ENCODE measurements around the gene TEKT2. TPM values are rescaled to one million over a fixed set of nuclear protein-coding genes. Genes with fewer than 3 reads are reported as not detected.

TEKT2 gene
- total RNA-seq, 1 experiment from 2014 or later: 0.20 TPM

DNA sequence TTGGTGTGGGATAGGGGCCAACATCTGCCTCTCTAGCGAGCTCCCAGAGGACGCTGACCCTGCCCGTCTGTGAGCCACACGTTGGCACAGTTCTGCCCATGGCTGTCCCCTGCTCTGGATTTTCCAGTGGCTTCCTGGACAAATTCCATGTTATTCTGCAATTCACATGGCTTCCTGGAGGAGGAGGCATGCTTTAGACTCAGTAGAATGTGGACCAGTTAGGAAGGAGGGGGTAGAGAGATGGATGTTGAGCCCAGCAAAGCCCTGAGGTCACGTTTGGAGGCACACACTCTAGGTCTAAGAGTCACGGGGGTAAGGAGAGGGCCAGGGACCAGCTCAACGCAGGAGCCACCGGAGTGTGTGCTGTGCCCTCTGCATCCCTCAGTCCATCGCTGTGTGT, 28.9 kb downstream of the TEKT2 start:
- H3K4me1 ChIP-seq (ENCODE audit: insufficient read depth, low read length): no peaks in the 10 kb centered on the region
- H3K4me3 Mint-ChIP-seq: no peak overlapping the region

More for the DNA sequence above, 28.9 kb downstream of the TEKT2 start:
- Histone ChIP-seq H4K20me1 (ENCODE audit: control insufficient read depth, insufficient read depth, insufficient read length) (no peaks in the 10 kb centered on the region), H2AK5ac (ENCODE audit: insufficient read length, low read length) (no peak overlapping the region), H2AFZ (ENCODE audit: low read length) (no peak overlapping the region), H3K79me1 (ENCODE audit: insufficient read depth, low read depth, low read length, poor library complexity, severe bottlenecking) (no peaks in the 10 kb centered on the region), H3K56ac (ENCODE audit: insufficient read length, low read depth, low read length) (no peak overlapping the region), H4K8ac (replicated peaks; ENCODE audit: insufficient read length, low read depth, low read length) (no peak overlapping the region), H2BK5ac (ENCODE audit: insufficient read length, low read length) (no peak overlapping the region), H2BK15ac (ENCODE audit: low read depth, low read length) (no peak overlapping the region), H2BK120ac (ENCODE audit: low read depth, low read length, poor library complexity, severe bottlenecking) (no peak overlapping the region), H3K18ac (ENCODE audit: insufficient read length, low read depth, low read length) (no peak overlapping the region), H3K9me3 (ENCODE audit: control insufficient read depth, low read depth, low read length) (no peaks in the 10 kb centered on the region), H3K9ac (ENCODE audit: extremely low read depth, insufficient read length, low read length) (no peak overlapping the region), H2BK12ac (ENCODE audit: insufficient read length, low read depth, low read length) (no peak overlapping the region), H3K79me2 (ENCODE audit: insufficient read depth, low read length) (no peaks in the 10 kb centered on the region), H3K27ac (ENCODE audit: insufficient read length, low read depth, low read length) (no peak overlapping the region), H3K23ac (ENCODE audit: insufficient read length, low read depth, low read length) (no peak overlapping the region), H4K5ac (ENCODE audit: insufficient read length, low read depth, low read length) (no peak overlapping the region), H3K14ac (ENCODE audit: insufficient read depth, low read length) (no peak overlapping the region), H3K23me2 (ENCODE audit: insufficient read length, low read depth, low read length, poor library complexity, severe bottlenecking) (no peaks in the 10 kb centered on the region), H2BK20ac (ENCODE audit: low read depth, low read length, poor library complexity, severe bottlenecking) (no peak overlapping the region), H3K27me3 (ENCODE audit: insufficient read depth, low read length) (no peaks in the 10 kb centered on the region), H3T11ph (ENCODE audit: low read length) (no peak overlapping the region), H3K4me2 (ENCODE audit: insufficient read depth, insufficient read length, low read length) (no peak overlapping the region), H4K91ac (ENCODE audit: insufficient read length, low read depth, low read length) (no peak overlapping the region), H3K4ac (ENCODE audit: low read depth, low read length) (no peak overlapping the region)
- no peaks in the 10 kb centered on the region for H3K9me3 Mint-ChIP-seq
- peaks cover under 1 to 16% of the 10 kb centered on the region in 2 experiments for H3K4me1 Mint-ChIP-seq
- H3K27me3 Mint-ChIP-seq (ENCODE audit: low read depth): no peaks in the 10 kb centered on the region; the same call in none of the 2 replicates
- no peak for TF ChIP-seq CTCF (conservative IDR thresholded peaks at IDR 0.05)
- no CpG with 5 or more reads among the region's 9 CpGs for WGBS (ENCODE audit: extremely low coverage, insufficient read length, low lambda C conversion rate)
- H3K36me3 Mint-ChIP-seq (ENCODE audit: insufficient read depth in 1 of 3, low read depth in 3 of 3): no peaks in the 10 kb centered on the region
- H3K27ac Mint-ChIP-seq: no peak overlapping the region
- DNase-seq: no peak

Measured in H9 (cell line).